Mucosa of descending colon (tissue), 3 donors: ENCODE measurements around the gene ITPRIP. TPM values are rescaled to one million over a fixed set of nuclear protein-coding genes. Genes with fewer than 3 reads are reported as not detected.

Experiments used
- ATAC-seq: fragments of 200-7000 bp; cut with Tn5 transposase; one replicate; pipeline ENCODE4 v1.9.1; 2020; ENCODE audit warnings: mild to moderate bottlenecking, moderate library complexity
- DNase-seq, 3 donors: peaks; one replicate each; pipeline ENCODE4 v3.0.0-alpha.2; 2020
- H3K36me3 ChIP-seq: fragments of 200-600 bp; one replicate; pipeline ENCODE4 v1.8.0; 2021; ENCODE audit warnings: low read depth, mild to moderate bottlenecking
- H3K4me1 ChIP-seq: fragments of 200-600 bp; one replicate; pipeline ENCODE4 v1.8.0; 2021; ENCODE audit warnings: low read depth, mild to moderate bottlenecking
- H3K4me3 ChIP-seq: fragments of 200-600 bp; one replicate; pipeline ENCODE4 v1.8.0; 2021; ENCODE audit warnings: mild to moderate bottlenecking
- H3K9me3 ChIP-seq: fragments of 200-600 bp; one replicate; pipeline ENCODE4 v1.8.0; 2021; ENCODE audit warnings: mild to moderate bottlenecking
- CTCF ChIP-seq: fragments of 200-600 bp; IDR thresholded peaks from one replicate; pipeline ENCODE4 v1.8.0; 2022; ENCODE audit warnings: antibody characterized with exemption, mild to moderate bottlenecking
- intact Hi-C, 2 donors: fragments of 100-400 bp; cut with DNase I in 1 of 2; cut with micrococcal nuclease in 1 of 2; formaldehyde crosslinking; loops; one replicate each; pipeline versions ENCODE4 v1.11.0 to v1.11.1; 2022; cut with DNase I, micrococcal nuclease
- total RNA-seq, 3 donors: library from RNA; stranded (reverse); fragmentation: NEBNext Ultra II Directional in 2 of 3; extraction: Animal tissue kit (Norgen Biotek cat#: 25700) in 2 of 3; gene quantifications; one replicate each; pipeline versions ENCODE4 v1.2.1 to v1.2.4, GENCODE V29; 2021 to 2023
- donor health status: DM: no; HTN: no; CAD: no; lungs with moderate emphysema.
- donor health status: DM: no; HTN: no; CAD: no.
- donor health status: DM: no; HTN: yes; CAD: no.

ITPRIP gene
- total RNA-seq, 3 donors from 2014 or later, result 3.2 to 10.7 (median 5.7) TPM

DNA sequence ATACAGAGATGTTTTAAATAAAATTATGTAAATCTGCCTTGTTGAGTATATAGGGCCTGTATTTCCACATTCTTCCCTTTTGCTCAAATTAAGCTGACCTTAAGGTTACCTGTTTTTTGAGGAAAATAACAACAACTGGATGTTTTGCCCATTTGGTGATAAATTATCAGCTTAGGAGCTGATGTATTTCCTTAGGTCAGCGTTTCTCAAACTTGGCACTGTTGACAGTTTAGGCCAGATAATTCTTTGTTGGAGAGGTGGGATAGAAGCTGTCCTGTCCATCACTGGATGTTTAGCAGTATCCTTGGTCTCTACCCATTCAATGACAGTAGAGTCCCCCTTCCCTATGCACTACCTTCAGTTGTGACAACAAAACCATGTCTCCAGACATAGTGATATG, 62.1 kb downstream of the ITPRIP start:
- intact Hi-C loops, result no loop called here
- H3K9me3 ChIP-seq, result no peaks in the 10 kb centered on the region
- TF ChIP-seq CTCF, result no peak
- ATAC-seq, result no peak
- no peaks in the 10 kb centered on the region for H3K4me1 ChIP-seq
- H3K36me3 ChIP-seq, result no peaks in the 10 kb centered on the region
- no peak overlapping the region for H3K4me3 ChIP-seq
- DNase-seq, result no peak

DNA sequence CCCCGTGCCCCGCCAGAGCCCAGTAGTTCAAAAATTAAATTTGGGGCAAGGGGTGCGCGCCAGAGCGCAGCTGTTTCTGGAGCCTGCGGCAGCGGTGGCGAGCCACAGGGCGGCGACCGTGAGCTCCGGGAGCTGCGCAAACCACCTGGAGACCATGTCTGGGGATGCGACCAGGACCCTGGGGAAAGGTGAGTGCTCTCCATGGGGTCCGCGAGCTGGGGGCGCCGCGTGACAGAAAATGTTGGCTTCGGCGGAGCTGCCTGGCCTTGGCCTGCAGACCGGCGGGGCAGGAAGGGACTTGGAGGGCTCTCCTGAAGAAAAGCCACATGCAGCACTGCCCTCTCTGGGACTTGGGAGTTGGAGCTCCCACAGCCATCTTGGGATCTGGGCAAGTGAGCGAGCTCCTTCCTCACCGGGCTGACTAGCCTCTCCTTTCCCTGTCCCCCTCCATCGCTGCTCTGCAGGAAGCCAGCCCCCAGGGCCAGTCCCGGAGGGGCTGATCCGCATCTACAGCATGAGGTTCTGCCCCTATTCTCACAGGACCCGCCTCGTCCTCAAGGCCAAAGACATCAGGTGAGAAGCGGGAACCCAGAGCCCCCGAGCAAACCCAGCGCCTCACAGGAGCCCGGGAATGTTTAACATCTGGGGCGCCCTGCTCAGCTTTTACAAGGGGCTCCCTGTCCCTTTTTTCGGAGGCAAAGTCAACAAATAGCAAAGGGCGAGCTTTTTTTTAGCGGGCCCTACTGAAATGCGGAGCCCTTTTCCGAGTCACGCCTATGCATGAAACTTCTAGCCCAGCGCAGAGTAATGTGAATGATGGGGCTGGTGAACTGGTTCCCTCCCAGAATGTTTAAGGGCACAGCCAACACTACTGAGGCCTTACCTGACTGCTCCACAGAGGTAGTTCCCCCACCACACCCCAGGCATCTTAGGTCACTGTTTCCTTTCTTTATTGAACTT, 63.2 kb downstream of the ITPRIP start:
- intact Hi-C loops, result no loop called here
- Histone ChIP-seq H3K4me3 (peak overlapping the region; percentile 4), H3K36me3 (no peaks in the 10 kb centered on the region), H3K4me1 (no peaks in the 10 kb centered on the region), H3K9me3 (no peaks in the 10 kb centered on the region)
- ATAC-seq (peak; percentile 95), DNase-seq (peak; percentile 62 to 80 (median 69))
- peak; percentile 84 for TF ChIP-seq CTCF

GRCh38 chr10:104273899-104274575, 64.2 kb downstream of the ITPRIP start:
- intact Hi-C loops, result no loop called here
- no peak for ATAC-seq
- H3K4me1 ChIP-seq, result no peaks in the 10 kb centered on the region
- no peak for DNase-seq
- H3K4me3 ChIP-seq, result no peak overlapping the region
- H3K9me3 ChIP-seq, result no peaks in the 10 kb centered on the region
- H3K36me3 ChIP-seq, result no peaks in the 10 kb centered on the region
- no peak for TF ChIP-seq CTCF

DNA sequence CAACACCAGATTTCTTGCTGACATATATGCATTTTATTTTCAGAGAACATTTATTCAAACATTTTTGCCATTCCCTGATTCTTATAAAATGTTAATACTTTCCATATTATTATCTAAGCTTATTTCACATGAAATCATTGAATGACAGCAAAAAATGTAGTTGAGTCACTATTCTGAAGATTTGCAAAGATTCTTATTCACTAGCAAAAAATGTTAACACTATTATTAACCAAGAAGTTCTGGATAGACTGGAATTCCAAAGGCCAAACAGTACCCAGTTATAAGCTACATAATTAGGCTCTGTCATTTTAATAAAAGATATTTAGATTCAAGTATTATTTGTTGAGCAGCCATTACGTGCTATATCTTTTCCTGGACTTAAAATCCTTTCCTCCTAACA, 65.0 kb downstream of the ITPRIP start:
- ATAC-seq, result no peak
- Histone ChIP-seq H3K36me3 (no peaks in the 10 kb centered on the region), H3K9me3 (no peaks in the 10 kb centered on the region), H3K4me3 (no peak overlapping the region), H3K4me1 (no peaks in the 10 kb centered on the region)
- intact Hi-C loops, result no loop called here
- no peak for DNase-seq
- TF ChIP-seq CTCF, result no peak

- peak; percentile 100 for ATAC-seq
- no peak for TF ChIP-seq CTCF
- Histone ChIP-seq H3K4me3 (peak within 1 kb of the TSS; percentile 78), H3K4me1 (no peaks in the 10 kb centered on the region), H3K36me3 (no peaks in the 10 kb centered on the region), H3K9me3 (no peaks in the 10 kb centered on the region)
- intact Hi-C loops, result no loop called here
- peak; percentile 98 to 100 (median 98) for DNase-seq
These were observed 69.3 kb downstream of the ITPRIP start, which contains the start of gene GSTO2 for GRCh38 chr10:104268713-104269645. GSTO2 (plus strand) TSS chr10:104269184; CDS start chr10:104274916, 5,732 bp downstream.
